Adrenal gland (tissue), 12 donors: ENCODE data around the gene C1orf185. TPM values are rescaled to one million over a fixed set of nuclear protein-coding genes. Genes with fewer than 3 reads are reported as not detected.
"Not testable (repeated sequence)": the region's sequence is repeated elsewhere in the genome, so short reads cannot be mapped to it uniquely, and the experiment has no call there.

ENCODE experiments used
- DNase-seq, 7 donors: peaks; one replicate each; pipeline ENCODE4 v3.0.0-alpha.2; 2019 to 2020
- H3K27ac ChIP-seq, 5 donors: fragments of 200-600 bp; sonication (generic) in 4 of 5; 1 replicate in 3 of 5; 2 replicates in 2 of 5; pipeline versions ENCODE4 v1.5.1 to v1.8.0; 2016 to 2020; ENCODE audit warnings: mild to moderate bottlenecking in 1 of 5
- H3K27me3 ChIP-seq: fragments of 200-600 bp; 2 replicates; pipeline ENCODE4 v1.8.0; 2021
- H3K36me3 ChIP-seq, 2 donors: fragments of 200-600 bp; replicated peaks in 1 of 2; 1 replicate in 1 of 2; 2 replicates in 1 of 2; pipeline versions ENCODE4 v1.5.1 to v1.8.0; 2018 to 2022
- H3K4me1 ChIP-seq, 2 donors: fragments of 200-600 bp; replicated peaks in 1 of 2; 1 replicate in 1 of 2; 2 replicates in 1 of 2; pipeline versions ENCODE4 v1.5.1 to v1.8.0; 2018 to 2021
- H3K4me3 ChIP-seq, 4 donors: fragments of 200-600 bp; sonication (generic) in 3 of 4; one replicate each; pipeline ENCODE4 v1.5.1; 2016 to 2018
- H3K9me3 ChIP-seq, 3 donors: fragments of 200-600 bp; sonication (generic) in 1 of 3; replicated peaks in 1 of 3; 1 replicate in 2 of 3; 2 replicates in 1 of 3; pipeline versions ENCODE4 v1.5.1 to v1.8.0; 2016 to 2021
- CTCF ChIP-seq, 6 experiments: fragments of 450-650 bp in 4 of 6; fragments of 200-600 bp in 2 of 6; sonication (generic) in 1 of 6; IDR thresholded peaks; 1 replicate in 5 of 6; 2 replicates in 1 of 6; pipeline versions ENCODE4 v1.5.1 to v1.8.0; 2016 to 2021; ENCODE audit warnings: antibody characterized with exemption in 6 of 6, mild to moderate bottlenecking in 2 of 6, moderate library complexity in 1 of 6
- POLR2A ChIP-seq, 2 donors: fragments of 450-650 bp; IDR thresholded peaks; one replicate each; pipeline ENCODE4 v1.6.1; 2017; ENCODE audit warnings: antibody characterized with exemption in 2 of 2, mild to moderate bottlenecking in 2 of 2, moderate library complexity in 1 of 2
- WGBS, 4 donors: extraction: QIAGEN DNeasy Blood & Tissue Kit in 2 of 4; methylation state at CpG; one replicate each; pipeline versions ENCODE4 v1.1.5 to v1.1.7; 2013 to 2017; 5-methylcytosine and 5-hydroxymethylcytosine counted together
- intact Hi-C, 2 donors: fragments of 100-400 bp; cut with DNase I; formaldehyde crosslinking; loops; one replicate each; pipeline versions ENCODE4 v1.14.1 to v1.15.0; 2022 to 2023
- polyA plus RNA-seq, 3 donors: library from polyadenylated mRNA; stranded (reverse); fragments of 200-250 nt in 2 of 3; fragments of 350-450 nt in 1 of 3; fragmentation: Illumina TruSeq in 1 of 3; extraction: RNeasy Lipid Tissue Mini Kit (QIAGEN cat#74804) in 1 of 3; gene quantifications; one replicate each; pipeline ENCODE4 v1.2.3, GENCODE V29; 2013 to 2014
- total RNA-seq, 9 donors: library from RNA; depleted of rRNA in 4 of 9; stranded (reverse); fragments of >200 nt in 4 of 9; fragments of 120-200 nt in 1 of 9; fragmentation: NEBNext Ultra II Directional in 1 of 9; extraction: Animal tissue kit (Norgen Biotek cat#: 25700) in 1 of 9; gene quantifications; one replicate each; pipeline versions ENCODE4 v1.1.0 to v1.2.4, GENCODE V29; 2013 to 2023
- donor health status: healthy with polysubstance abuse.
- donor health status: Bipolar disorder and iron deficiency.
- donor health status: DM: yes; HTN: yes; CAD: no.
- donor health status: DM: no; HTN: no; CAD: no.
- donor health status: DM: no; HTN: no; CAD: no.
- donor health status: DM: yes; HTN: yes; CAD: no.

The C1orf185 gene
- total and polyA plus RNA-seq, 12 donors, result not detected

GRCh38 chr1:51156752-51157151 is 54.7 kb downstream of the C1orf185 start:
- no peak for DNase-seq
- Histone ChIP-seq H3K4me3 (no peak overlapping the region), H3K4me1 (no peaks in the 10 kb centered on the region), H3K36me3 (no peaks in the 10 kb centered on the region), H3K9me3 (peaks cover 0 to 12% (median 0%) of the 10 kb centered on the region in 3 donors), H3K27me3 (no peaks in the 10 kb centered on the region), H3K27ac (no peak overlapping the region)
- intact Hi-C loops, result no loop called here
- TF ChIP-seq POLR2A (IDR thresholded peaks at IDR 0.05) (no peak), CTCF (IDR thresholded peaks at IDR 0.05) (no peak)
- WGBS, 4 donors, result 56 to 69% (median 62%) methylated on average over 1 of the region's 1 CpG

- H3K4me1 ChIP-seq, result no peaks in the 10 kb centered on the region
- no peak overlapping the region for H3K27ac ChIP-seq
- H3K36me3 ChIP-seq, result no peaks in the 10 kb centered on the region
- H3K9me3 ChIP-seq, result peaks cover 0 to 12% (median 0%) of the 10 kb centered on the region in 3 donors
- DNase-seq, result no peak
- no peak overlapping the region for H3K4me3 ChIP-seq
- WGBS, 4 donors, result 72 to 76% (median 75%) methylated on average over 4 of the region's 4 CpGs
- no peak for TF ChIP-seq CTCF (IDR thresholded peaks at IDR 0.05)
- TF ChIP-seq POLR2A (IDR thresholded peaks at IDR 0.05), result no peak
- intact Hi-C loops, result no loop called here
- H3K27me3 ChIP-seq, result no peaks in the 10 kb centered on the region
These were observed 55.4 kb downstream of the C1orf185 start for GRCh38 chr1:51157395-51157794.

- intact Hi-C loops, result no loop called here
- DNase-seq, result no peak
- TF ChIP-seq CTCF (IDR thresholded peaks at IDR 0.05) (no peak), POLR2A (IDR thresholded peaks at IDR 0.05) (no peak)
- Histone ChIP-seq H3K4me3 (no peak overlapping the region), H3K4me1 (no peaks in the 10 kb centered on the region), H3K27me3 (no peaks in the 10 kb centered on the region), H3K9me3 (peaks cover 0 to 12% (median 0%) of the 10 kb centered on the region in 3 donors), H3K36me3 (no peaks in the 10 kb centered on the region), H3K27ac (no peak overlapping the region)
- WGBS, 4 donors, result 86 to 94% (median 88%) methylated on average over 4 of the region's 4 CpGs
These were observed 56.2 kb downstream of the C1orf185 start for GRCh38 chr1:51158263-51158662.

- H3K4me3 ChIP-seq, H3K27me3 ChIP-seq, intact Hi-C loops, H3K36me3 ChIP-seq, H3K27ac ChIP-seq, H3K9me3 ChIP-seq, DNase-seq, H3K4me1 ChIP-seq: not testable (repeated sequence)
- WGBS, 4 donors, result 76 to 82% (median 81%) methylated on average over 5 of the region's 5 CpGs
These were observed 60.5 kb downstream of the C1orf185 start for GRCh38 chr1:51162560-51162959.

- H3K4me3 ChIP-seq, result no peak overlapping the region
- H3K27me3 ChIP-seq, result no peaks in the 10 kb centered on the region
- no peaks in the 10 kb centered on the region for H3K9me3 ChIP-seq
- DNase-seq, result no peak
- TF ChIP-seq POLR2A (IDR thresholded peaks at IDR 0.05) (no peak), CTCF (IDR thresholded peaks at IDR 0.05) (no peak)
- intact Hi-C loops, result no loop called here
- no peak overlapping the region for H3K27ac ChIP-seq
- no peaks in the 10 kb centered on the region for H3K36me3 ChIP-seq
- no peaks in the 10 kb centered on the region for H3K4me1 ChIP-seq
These were observed 63.5 kb downstream of the C1orf185 start for GRCh38 chr1:51165540-51165939.
